GM12878 (cell line): ENCODE data around the gene COL6A3. TPM values are rescaled to one million over a fixed set of nuclear protein-coding genes. Genes with fewer than 3 reads are reported as not detected.

ENCODE experiments used
- ATAC-seq: fragments of 200-7000 bp; cut with Tn5 transposase; 3 replicates; pipeline ENCODE4 v1.9.1; 2020; ENCODE audit warnings: mild to moderate bottlenecking, moderate library complexity
- BruUV-seq: library from RNA; stranded (reverse); fragments of 400-500 nt; replicated peaks from 2 replicates; lab custom pipeline; 2021; lab: Mats Ljungman, UMichigan
- CTCF ChIA-PET: fragments of 300-600 bp; sonication (Branson Sonifier 250); formaldehyde crosslinking; extraction: SDS; loops from one replicate; lab custom pipeline; 2021; ENCODE audit warnings: inconsistent platforms; lab: Yijun Ruan, JAX
- POLR2A ChIA-PET: fragments of 350-600 bp; formaldehyde crosslinking; extraction: SDS; loops from one replicate; lab custom pipeline; 2021; ENCODE audit warnings: inconsistent platforms; lab: Charles Lee
- RAD21 ChIA-PET: fragments of 300-600 bp; sonication (Branson Sonifier 250); formaldehyde crosslinking; loops from one replicate; lab custom pipeline; 2023; ENCODE audit warnings: antibody characterized with exemption; ENCODE audit not compliant: unreplicated experiment; lab: Charles Lee
- SMC1A ChIA-PET: fragments of 300-600 bp; sonication (Branson Sonifier 250); formaldehyde crosslinking; loops from one replicate; lab custom pipeline; 2023; ENCODE audit not compliant: unreplicated experiment, uncharacterized antibody; lab: Charles Lee
- DNase-seq: peaks from one replicate; pipeline ENCODE4 v3.0.0-alpha.2; 2011; ENCODE audit warnings: low read depth, low spot score
- FAIRE-seq: peaks from 3 replicates; lab custom pipeline; 2011; peaks lifted over from hg19 to GRCh38; lab: Jason Lieb, UNC
- H2AFZ ChIP-seq: 2 replicates; pipeline ENCODE4 v1.6.0; 2011; ENCODE audit warnings: low read depth, low read length, control low read depth; ENCODE audit not compliant: control insufficient read depth
- H3K27ac ChIP-seq: 2 replicates; pipeline ENCODE4 v1.5.1; 2011; ENCODE audit warnings: control low read depth; ENCODE audit not compliant: control insufficient read depth, insufficient read depth
- H3K27me3 ChIP-seq, 2 experiments: replicated peaks in 1 of 2; 2 replicates each; pipeline versions ENCODE4 v1.6.0 to v1.6.1; 2011; ENCODE audit warnings: low read length in 1 of 2; ENCODE audit not compliant: control insufficient read depth in 2 of 2, insufficient read depth in 2 of 2
- H3K36me3 ChIP-seq, 2 experiments: 2 replicates each; pipeline ENCODE4 v1.5.1; 2011; ENCODE audit warnings: low read length in 1 of 2; ENCODE audit not compliant: control insufficient read depth in 2 of 2, insufficient read depth in 2 of 2
- H3K4me1 ChIP-seq: 2 replicates; pipeline ENCODE4 v1.6.1; 2011; ENCODE audit warnings: mild to moderate bottlenecking, low read length, moderate library complexity, mixed read lengths; ENCODE audit not compliant: control insufficient read depth, insufficient read depth
- H3K4me2 ChIP-seq: 2 replicates; pipeline ENCODE4 v1.6.0; 2011; ENCODE audit warnings: control low read depth; ENCODE audit not compliant: control insufficient read depth, insufficient read depth
- H3K4me3 ChIP-seq: fragments of 200-600 bp; sonication (generic); 2 replicates; pipeline ENCODE4 v1.5.1; 2016
- H3K79me2 ChIP-seq: 2 replicates; pipeline ENCODE4 v1.6.0; 2011; ENCODE audit warnings: low read length; ENCODE audit not compliant: control insufficient read depth, insufficient read depth
- H3K9ac ChIP-seq: 2 replicates; pipeline ENCODE4 v1.8.0; 2011; ENCODE audit warnings: low read length, control low read depth, mixed read lengths; ENCODE audit not compliant: control insufficient read depth, insufficient read depth
- H3K9me3 ChIP-seq: replicated peaks from 3 replicates; pipeline ENCODE4 v1.5.1; 2011; ENCODE audit warnings: mild to moderate bottlenecking, low read length; ENCODE audit not compliant: control insufficient read depth, insufficient read depth
- H4K20me1 ChIP-seq: 2 replicates; pipeline ENCODE4 v1.6.0; 2011; ENCODE audit not compliant: control insufficient read depth, insufficient read depth
- BCL3 ChIP-seq: IDR thresholded peaks from 2 replicates; pipeline ENCODE4 v1.6.1; 2011; ENCODE audit warnings: borderline replicate concordance, low read depth, mild to moderate bottlenecking, moderate library complexity, low read length; ENCODE audit not compliant: insufficient read depth, poor library complexity, severe bottlenecking
- CEBPZ ChIP-seq: fragments of 150-350 bp; IDR thresholded peaks from 2 replicates; pipeline ENCODE4 v1.6.1; 2016; ENCODE audit warnings: low read depth, low read length
- ETV6 ChIP-seq, 2 experiments: fragments of 450-650 bp in 1 of 2; IDR thresholded peaks in 1 of 2; conservative IDR thresholded peaks in 1 of 2; 2 replicates each; pipeline ENCODE4 v1.6.1; 2014; ENCODE audit warnings: antibody characterized with exemption in 1 of 2, borderline replicate concordance in 1 of 2, low read depth in 1 of 2, mild to moderate bottlenecking in 1 of 2, moderate library complexity in 1 of 2
- FOXM1 ChIP-seq: IDR thresholded peaks from 2 replicates; pipeline ENCODE4 v1.6.1; 2012; ENCODE audit warnings: low read depth, mild to moderate bottlenecking, inconsistent platforms, low read length, moderate library complexity
- IRF5 ChIP-seq: fragments of 450-650 bp; IDR thresholded peaks from 2 replicates; pipeline ENCODE4 v1.6.1; 2017; ENCODE audit warnings: borderline replicate concordance
- MTA2 ChIP-seq: fragments of 450-650 bp; IDR thresholded peaks from 2 replicates; pipeline ENCODE4 v1.6.1; 2016; ENCODE audit warnings: low read depth, mild to moderate bottlenecking, moderate library complexity
- NBN ChIP-seq: fragments of 450-650 bp; IDR thresholded peaks from 2 replicates; pipeline ENCODE4 v1.6.1; 2016
- PAX8 ChIP-seq: fragments of 450-650 bp; IDR thresholded peaks from 2 replicates; pipeline ENCODE4 v1.6.1; 2017; ENCODE audit warnings: mild to moderate bottlenecking, moderate library complexity
- POLR2AphosphoS5 ChIP-seq: IDR thresholded peaks from 2 replicates; pipeline ENCODE4 v1.6.1; 2011; ENCODE audit warnings: mild to moderate bottlenecking, low read length, inconsistent platforms
- RCOR1 ChIP-seq: conservative IDR thresholded peaks from 2 replicates; pipeline ENCODE4 v1.6.1; 2012; ENCODE audit warnings: low read depth, low read length, improper control_type of control experiment
- SIN3A ChIP-seq: IDR thresholded peaks from 2 replicates; pipeline ENCODE4 v1.6.1; 2012; ENCODE audit warnings: low read depth, low read length, improper control_type of control experiment
- SMAD1 ChIP-seq: fragments of 450-650 bp; IDR thresholded peaks from 2 replicates; pipeline ENCODE4 v1.6.1; 2018; ENCODE audit warnings: mild to moderate bottlenecking, low read depth; ENCODE audit not compliant: partially characterized antibody
- SUPT20H ChIP-seq: IDR thresholded peaks from 2 replicates; pipeline ENCODE4 v1.6.1; 2011; ENCODE audit warnings: low read depth, mild to moderate bottlenecking, low read length, moderate library complexity, borderline replicate concordance; ENCODE audit not compliant: control insufficient read depth
- USF2 ChIP-seq: IDR thresholded peaks from 2 replicates; pipeline ENCODE4 v1.6.1; 2011; ENCODE audit warnings: low read depth, low read length, improper control_type of control experiment, borderline replicate concordance
- ZZZ3 ChIP-seq: IDR thresholded peaks from 2 replicates; pipeline ENCODE4 v1.6.1; 2011; ENCODE audit warnings: low read depth; ENCODE audit not compliant: control insufficient read depth, insufficient read length
- WGBS: methylation state at CpG from one replicate; pipeline ENCODE4 v1.1.6; 2016; ENCODE audit warnings: low lambda C conversion rate; ENCODE audit not compliant: insufficient replicate concordance, insufficient coverage; ENCODE audit errors: missing lambda C conversion rate; 5-methylcytosine and 5-hydroxymethylcytosine counted together
- in situ Hi-C: fragments of 300-500 bp; cut with MboI; formaldehyde crosslinking; loops from 9 replicates; pipeline ENCODE4 v1.14.3; 2018; ENCODE audit warnings: mixed read lengths
- intact Hi-C: fragments of 100-400 bp; cut with micrococcal nuclease; formaldehyde crosslinking; loops from one replicate; pipeline ENCODE4 v1.14.2; 2022; ENCODE audit not compliant: unreplicated experiment
- polyA plus RNA-seq, 11 experiments: library from polyadenylated mRNA; depleted of rRNA in 4 of 11; unstranded in 6 of 11; stranded (reverse) in 5 of 11; fragments of >200 nt; fragmentation: Nextera tagmentation in 4 of 11; fragmentation: Illumina TruSeq in 1 of 11; extraction: Ambion mirVana in 4 of 11; extraction: Trizol in 1 of 11; gene quantifications; 1 replicate in 1 of 11; 2 replicates in 10 of 11; pipeline versions ENCODE4 v1.2.1 to v1.2.3, GENCODE V29; 2011 to 2016; ENCODE audit warnings: inconsistent platforms in 2 of 11, missing spikeins in 2 of 11, low read depth in 1 of 11
- total RNA-seq, 4 experiments: library from RNA; depleted of rRNA in 3 of 4; stranded (reverse); fragments of >200 nt in 3 of 4; fragmentation: Illumina TruSeq in 1 of 4; extraction: Trizol in 1 of 4; gene quantifications; 2 replicates each; pipeline versions ENCODE4 v1.2.1 to v1.2.3, GENCODE V29; 2013 to 2021
- TF ChIP-seq, protein P1 (sequence below): fragments of 450-650 bp; conservative IDR thresholded peaks from 2 replicates; pipeline ENCODE4 v1.6.1; 2017; ENCODE audit warnings: mild to moderate bottlenecking, moderate library complexity

The COL6A3 gene
- total and polyA plus RNA-seq, 10 of the 15 experiments (the other 5 are each of a cell fraction or from before 2014, with no cell fraction given): 0.01 to 0.51 (median 0.09) TPM; not detected in 4

GRCh38 chr2:237354892-237355291 is 59.1 kb downstream of the COL6A3 start:
- Histone ChIP-seq H3K4me2 (no peak overlapping the region), H3K9ac (no peak overlapping the region), H3K4me3 (no peak overlapping the region), H3K4me1 (no peaks in the 10 kb centered on the region), H3K27ac (no peak overlapping the region), H3K27me3 (peaks cover 5 to 9% of the 10 kb centered on the region in 2 experiments), H2AFZ (no peak overlapping the region), H3K9me3 (no peaks in the 10 kb centered on the region), H4K20me1 (no peaks in the 10 kb centered on the region), H3K79me2 (no peaks in the 10 kb centered on the region), H3K36me3 (no peaks in the 10 kb centered on the region)
- RAD21 ChIA-PET: no interaction called here
- intact Hi-C loops: no loop called here
- in situ Hi-C loops: no loop called here
- CTCF ChIA-PET: no interaction called here
- SMC1A ChIA-PET: no interaction called here
- POLR2A ChIA-PET: no interaction called here
- no peak for DNase-seq
- WGBS: 37% methylated on average over 8 of the region's 8 CpGs
- no peak for ATAC-seq
- no peak for FAIRE-seq
- BruUV-seq: no TSS peak
- no peak for TF ChIP-seq ZZZ3
- TF ChIP-seq RCOR1: no peak
- no peak for TF ChIP-seq MTA2
- TF ChIP-seq BCL3: no peak
- TF ChIP-seq SUPT20H: no peak
- TF ChIP-seq POLR2AphosphoS5: no peak
- no peak for TF ChIP-seq FOXM1
- no peak for TF ChIP-seq SIN3A
- TF ChIP-seq CEBPZ: no peak
- TF ChIP-seq IRF5: no peak
- no peak for TF ChIP-seq USF2
- TF ChIP-seq PAX8: no peak
- TF ChIP-seq SMAD1: no peak
- no peak for TF ChIP-seq ETV6 (conservative IDR thresholded peaks at IDR 0.05 in 1 of 2, IDR thresholded peaks at IDR 0.05 in 1 of 2; ENCODE audit: borderline replicate concordance in 1 of 2, low read depth in 1 of 2)
- TF ChIP-seq NBN: no peak
- TF ChIP-seq, protein P1, sequence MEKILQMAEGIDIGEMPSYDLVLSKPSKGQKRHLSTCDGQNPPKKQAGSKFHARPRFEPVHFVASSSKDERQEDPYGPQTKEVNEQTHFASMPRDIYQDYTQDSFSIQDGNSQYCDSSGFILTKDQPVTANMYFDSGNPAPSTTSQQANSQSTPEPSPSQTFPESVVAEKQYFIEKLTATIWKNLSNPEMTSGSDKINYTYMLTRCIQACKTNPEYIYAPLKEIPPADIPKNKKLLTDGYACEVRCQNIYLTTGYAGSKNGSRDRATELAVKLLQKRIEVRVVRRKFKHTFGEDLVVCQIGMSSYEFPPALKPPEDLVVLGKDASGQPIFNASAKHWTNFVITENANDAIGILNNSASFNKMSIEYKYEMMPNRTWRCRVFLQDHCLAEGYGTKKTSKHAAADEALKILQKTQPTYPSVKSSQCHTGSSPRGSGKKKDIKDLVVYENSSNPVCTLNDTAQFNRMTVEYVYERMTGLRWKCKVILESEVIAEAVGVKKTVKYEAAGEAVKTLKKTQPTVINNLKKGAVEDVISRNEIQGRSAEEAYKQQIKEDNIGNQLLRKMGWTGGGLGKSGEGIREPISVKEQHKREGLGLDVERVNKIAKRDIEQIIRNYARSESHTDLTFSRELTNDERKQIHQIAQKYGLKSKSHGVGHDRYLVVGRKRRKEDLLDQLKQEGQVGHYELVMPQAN: no peak
